NCI-H526 (cell line): ENCODE measurements around the gene KRTAP2-3.

ENCODE experiments used
- DNase-seq, 2 experiments: peaks; one replicate each; lab custom pipeline; 2025; lab: John Stamatoyannopoulos, UW

Gene KRTAP2-3

GRCh38 chr17:41029633-41030245 is 30.2 kb downstream of the KRTAP2-3 start, which contains the start of gene KRTAP1-4:
Gene KRTAP1-4, minus strand, starts transcription at chr17:41030195. Its CDS starts 117 bp downstream, at chr17:41030078.
- no peak for DNase-seq

- no peak for DNase-seq
Observed at GRCh38 chr17:41026715-41027471, 33.0 kb downstream of the KRTAP2-3 start, which contains the start of gene KRTAP1-5. Gene KRTAP1-5, minus strand, starts transcription at chr17:41027208. Its CDS starts 53 bp downstream, at chr17:41027155.

- no peak for DNase-seq
Observed at GRCh38 chr17:41024697-41025096, 35.2 kb downstream of the KRTAP2-3 start.

- no peak for DNase-seq
Observed at GRCh38 chr17:41020336-41020735, 39.6 kb downstream of the KRTAP2-3 start.

GRCh38 chr17:41019415-41019814 is 40.5 kb downstream of the KRTAP2-3 start:
- no peak for DNase-seq

GRCh38 chr17:41018541-41018940 is 41.4 kb downstream of the KRTAP2-3 start:
- DNase-seq = no peak

GRCh38 chr17:41016578-41017215 is 43.2 kb downstream of the KRTAP2-3 start:
- DNase-seq = no peak

GRCh38 chr17:41015454-41015853 is 44.5 kb downstream of the KRTAP2-3 start:
- no peak for DNase-seq

- DNase-seq = no peak
Observed at GRCh38 chr17:41013606-41014005, 46.3 kb downstream of the KRTAP2-3 start.

- no peak for DNase-seq
Observed at GRCh38 chr17:41013181-41013580, 46.7 kb downstream of the KRTAP2-3 start.

- no peak for DNase-seq
Observed at GRCh38 chr17:41012326-41013120, 47.4 kb downstream of the KRTAP2-3 start.

GRCh38 chr17:41010441-41010840 is 49.5 kb downstream of the KRTAP2-3 start:
- DNase-seq = peak; percentile 33 to 63

GRCh38 chr17:41009936-41010335 is 50.0 kb downstream of the KRTAP2-3 start:
- DNase-seq = no peak

GRCh38 chr17:41009301-41009760 is 50.6 kb downstream of the KRTAP2-3 start:
- DNase-seq = peak; percentile 28 to 50
